ENCODE measurements around the gene HLA-DOB.
"Not testable (repeated sequence)": the region's sequence is repeated elsewhere in the genome, so short reads cannot be mapped to it uniquely, and the experiment has no call there.

Gene HLA-DOB

DNA sequence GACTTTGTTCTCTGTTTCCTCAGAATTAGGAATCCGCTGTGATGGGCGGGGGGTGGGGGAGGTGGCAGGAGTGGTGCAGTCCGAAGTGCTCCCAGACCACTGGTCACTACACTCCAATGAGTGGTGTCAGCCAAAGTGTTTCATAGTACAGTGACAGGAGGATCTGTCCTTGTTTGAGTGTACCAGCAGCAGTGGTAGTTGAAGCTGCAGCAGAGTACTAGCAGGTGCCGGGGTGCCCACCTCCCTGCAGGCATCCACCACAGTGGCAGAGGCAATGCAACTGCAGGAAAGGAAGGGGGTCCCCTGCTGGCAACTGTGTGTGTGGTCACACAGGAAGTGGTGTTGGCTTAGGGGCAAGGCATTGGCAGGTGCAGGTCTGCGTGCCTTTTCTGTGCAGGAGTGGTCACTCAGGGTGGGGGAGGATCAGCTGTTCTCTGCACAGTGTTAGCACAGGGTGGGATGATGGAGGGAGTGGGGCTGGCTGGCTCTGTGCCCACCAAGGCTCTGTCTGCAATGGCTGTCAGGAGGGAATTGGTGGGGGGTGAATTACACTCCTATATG is 9.7 kb downstream of the HLA-DOB start:
- DNase-seq = no peak

DNA sequence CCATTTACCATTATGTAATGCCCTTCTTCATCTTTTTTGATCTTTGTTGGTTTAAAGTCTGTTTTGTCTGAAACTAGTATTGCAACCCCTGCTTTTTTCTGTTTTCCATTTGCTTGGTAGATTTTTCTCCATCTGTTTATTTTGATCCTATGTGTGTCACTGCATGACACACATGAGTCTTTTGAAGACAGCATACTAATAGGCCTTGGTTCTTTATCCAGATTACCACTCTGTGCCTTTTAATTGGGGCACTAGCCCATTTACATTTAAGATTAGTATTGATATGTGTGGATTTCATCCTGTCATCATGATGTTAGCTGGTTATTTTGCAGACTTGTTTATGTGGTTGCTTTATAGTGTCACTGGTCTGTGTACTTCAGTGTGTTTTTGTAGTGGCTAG is 11.4 kb downstream of the HLA-DOB start:
- DNase-seq = not testable (repeated sequence)

- no peak for DNase-seq
Measured at GRCh38 chr6:32803416-32803815, 13.4 kb downstream of the HLA-DOB start.

- no peak for DNase-seq
Measured at GRCh38 chr6:32799740-32800139, 17.1 kb downstream of the HLA-DOB start.

DNA sequence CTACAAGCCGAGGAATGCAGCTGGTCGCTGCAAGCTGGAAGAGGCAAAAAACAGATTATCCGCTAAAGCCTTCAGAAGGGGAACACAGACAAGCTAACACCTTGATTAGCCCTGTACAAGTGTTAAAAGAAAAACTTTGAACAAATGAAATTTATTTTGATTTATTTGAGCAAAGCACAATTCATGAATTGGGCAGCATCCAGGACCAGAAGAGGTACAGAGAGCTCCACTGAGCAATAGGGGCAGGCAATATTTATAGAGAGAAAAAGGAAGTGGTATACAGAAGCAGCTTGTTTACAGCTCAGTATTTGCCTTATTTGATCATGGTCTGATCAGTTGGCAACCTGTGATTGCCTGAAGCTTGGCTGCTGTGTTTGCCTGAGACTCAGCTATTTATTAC is 17.6 kb downstream of the HLA-DOB start:
- DNase-seq = no peak

- peak; percentile 67 for DNase-seq
Measured at GRCh38 chr6:32796848-32797776, 19.7 kb downstream of the HLA-DOB start.

- peak; percentile 53 for DNase-seq
Measured at GRCh38 chr6:32794510-32794909, 22.3 kb downstream of the HLA-DOB start.

DNA sequence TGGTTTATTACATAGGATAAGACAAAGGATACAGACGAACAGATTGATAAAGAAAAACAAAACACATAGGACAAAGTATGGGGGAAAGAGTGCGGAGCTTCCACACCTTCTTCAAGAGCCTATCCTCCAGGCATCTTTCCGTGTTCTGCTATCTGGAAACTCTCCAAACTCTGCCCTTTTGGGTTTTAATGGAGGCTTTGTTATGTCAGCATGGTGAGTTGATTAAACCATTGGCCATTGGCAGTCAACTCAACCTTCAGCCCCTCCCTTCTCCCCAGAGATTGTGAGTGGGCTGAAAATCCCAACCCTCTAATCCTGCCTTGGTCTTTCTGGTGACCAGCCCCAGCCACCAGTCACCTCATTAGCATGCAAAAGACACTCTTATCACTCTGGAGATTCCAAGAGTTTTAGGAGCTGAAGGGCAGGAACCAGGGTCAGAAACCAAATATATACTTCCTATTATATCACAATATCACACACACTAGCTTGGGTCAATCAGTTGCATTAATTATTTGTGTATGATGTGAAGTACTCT is 23.8 kb downstream of the HLA-DOB start:
- no peak for DNase-seq

DNA sequence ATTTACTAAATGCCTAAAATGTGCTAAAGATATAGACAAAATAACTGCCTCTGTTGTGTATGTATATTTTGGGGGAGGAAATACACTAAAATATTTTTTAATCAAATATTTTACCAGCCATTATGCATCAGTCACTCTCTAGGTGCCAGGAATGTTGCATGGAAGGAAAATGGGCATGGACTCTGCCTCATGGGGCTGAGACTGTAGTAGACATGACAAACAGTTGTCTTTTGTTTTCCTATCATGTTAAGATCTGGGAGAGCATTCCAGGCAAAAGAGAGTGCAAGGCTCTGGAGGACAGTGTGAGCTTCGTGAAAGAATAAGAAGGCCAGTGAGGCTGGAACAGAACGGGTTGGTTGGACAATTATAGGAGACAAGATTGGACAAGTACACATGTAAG is 26.5 kb downstream of the HLA-DOB start:
- DNase-seq = no peak

DNA sequence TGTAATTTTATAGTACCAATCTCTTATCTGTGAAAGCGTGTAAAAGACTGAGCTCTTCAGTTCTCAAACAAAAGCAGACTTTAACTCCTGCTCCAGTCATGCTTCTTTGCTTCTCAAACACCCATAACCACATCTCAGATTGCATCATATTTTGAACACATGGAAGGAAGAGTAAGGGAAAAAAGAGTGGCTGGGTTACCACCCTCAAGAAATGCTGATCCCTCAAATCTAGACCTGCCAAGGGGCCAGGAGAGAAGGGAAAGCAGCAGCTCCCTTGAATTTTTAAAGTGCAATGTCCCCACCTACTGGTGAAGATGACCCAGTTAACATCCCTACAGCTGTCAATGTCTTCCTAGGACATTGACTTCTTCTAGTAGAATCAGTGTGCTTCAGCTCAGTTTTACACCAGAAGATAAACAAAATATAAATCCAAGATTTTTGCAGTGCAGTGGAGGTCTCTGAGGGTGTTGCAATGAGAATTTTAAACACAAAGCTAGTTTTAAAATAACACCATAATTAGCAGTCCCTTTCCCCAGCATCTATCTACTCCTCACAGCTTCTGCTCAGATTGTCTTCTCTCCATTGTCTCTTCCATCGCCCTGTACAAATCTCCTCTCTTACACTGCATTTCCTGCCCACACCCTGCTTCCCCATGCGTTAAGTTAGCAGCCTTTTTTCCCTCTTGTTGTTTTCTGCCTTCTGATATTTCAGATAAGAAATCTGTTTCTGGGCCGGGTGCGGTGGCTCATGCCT is 30.8 kb downstream of the HLA-DOB start:
- peak; percentile 49 for DNase-seq

- not testable (repeated sequence) for DNase-seq
Measured at GRCh38 chr6:32782923-32783322, 33.9 kb downstream of the HLA-DOB start.

DNA sequence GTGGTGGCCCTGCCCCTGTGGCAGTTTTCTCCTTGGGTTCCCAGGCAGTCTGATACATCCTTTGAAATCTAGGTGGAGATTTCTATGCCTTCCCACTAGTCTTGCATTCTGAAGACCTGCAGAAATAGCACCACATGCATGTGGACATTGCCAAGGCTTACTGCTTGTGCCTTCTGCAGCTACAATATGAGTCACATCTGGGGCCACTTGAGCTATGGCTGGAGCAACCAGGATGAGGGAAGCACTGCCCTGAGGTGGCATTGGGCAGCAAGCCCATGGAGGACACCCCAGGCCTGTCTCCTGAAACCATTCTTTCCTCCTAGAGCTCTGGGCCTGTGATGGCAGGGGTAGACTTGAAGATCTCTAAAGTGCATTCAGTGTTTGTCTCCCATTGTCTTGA is 37.8 kb downstream of the HLA-DOB start:
- DNase-seq = no peak

GRCh38 chr6:32775071-32775470 is 41.7 kb downstream of the HLA-DOB start:
- DNase-seq = no peak

- DNase-seq = no peak
Measured at GRCh38 chr6:32774426-32774825, 42.4 kb downstream of the HLA-DOB start.

DNA sequence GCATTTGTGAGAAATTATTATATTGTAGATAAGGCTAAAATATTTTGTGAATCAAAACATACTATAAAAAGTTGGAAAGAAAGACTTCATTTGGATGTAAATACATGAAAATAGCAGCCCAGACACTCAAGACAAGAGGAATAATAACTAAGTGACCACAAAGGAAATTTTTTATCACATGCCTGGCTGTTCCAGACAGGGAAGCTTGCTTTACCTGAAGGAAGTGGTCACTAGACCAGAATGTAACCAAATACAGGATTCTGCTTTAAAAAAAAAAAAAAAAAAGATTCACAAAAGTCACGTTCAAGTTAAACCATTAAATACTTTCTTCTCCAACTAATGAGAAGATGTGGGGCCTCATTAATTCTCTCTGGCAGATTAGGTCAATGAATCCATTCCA is 44.1 kb downstream of the HLA-DOB start:
- DNase-seq = no peak

- no peak for DNase-seq
Measured at GRCh38 chr6:32764048-32764447, 52.8 kb downstream of the HLA-DOB start.

GRCh38 chr6:32763421-32763820 is 53.4 kb downstream of the HLA-DOB start, which contains the start of gene HLA-DQB2:
Gene HLA-DQB2 (minus strand): TSS chr6:32763532. CDS start chr6:32763470, 62 bp downstream.
- DNase-seq = no peak

Data from KG1 (cell line).